Gastroesophageal sphincter (tissue), 4 donors: ENCODE data around the gene ADCY10. TPM values are rescaled to one million over a fixed set of nuclear protein-coding genes. Genes with fewer than 3 reads are reported as not detected.

Source experiments
- ATAC-seq: fragments of 150-250 bp; one replicate; pipeline ENCODE4 v1.9.1; 2016; ENCODE audit warnings: mild to moderate bottlenecking, moderate library complexity
- H3K27ac ChIP-seq, 4 donors: fragments of 200-600 bp; sonication (generic) in 3 of 4; 1 replicate in 3 of 4; 2 replicates in 1 of 4; pipeline ENCODE4 v1.5.1; 2016 to 2019
- H3K27me3 ChIP-seq: fragments of 200-600 bp; sonication (generic); one replicate; pipeline ENCODE4 v1.5.1; 2019
- H3K36me3 ChIP-seq, 2 donors: fragments of 200-600 bp; sonication (generic); one replicate each; pipeline ENCODE4 v1.5.1; 2019; ENCODE audit warnings: control low read depth in 1 of 2
- H3K4me1 ChIP-seq, 3 donors: fragments of 200-600 bp; sonication (generic); 1 replicate in 2 of 3; 2 replicates in 1 of 3; pipeline ENCODE4 v1.5.1; 2016 to 2019; ENCODE audit warnings: control low read depth in 2 of 3
- H3K4me3 ChIP-seq, 2 donors: fragments of 200-600 bp; sonication (generic); one replicate each; pipeline ENCODE4 v1.5.1; 2019; ENCODE audit warnings: mild to moderate bottlenecking in 1 of 2, moderate library complexity in 1 of 2
- H3K9me3 ChIP-seq, 3 donors: fragments of 200-600 bp; sonication (generic); one replicate each; pipeline ENCODE4 v1.5.1; 2017 to 2019; ENCODE audit warnings: control low read depth in 2 of 3
- EP300 ChIP-seq: sonication (generic); formaldehyde crosslinking; IDR thresholded peaks from one replicate; pipeline ENCODE4 v1.6.1; 2017; ENCODE audit warnings: antibody characterized with exemption, mild to moderate bottlenecking
- POLR2A ChIP-seq, 2 donors: fragments of 450-650 bp; IDR thresholded peaks; one replicate each; pipeline ENCODE4 v1.6.1; 2017; ENCODE audit warnings: antibody characterized with exemption in 2 of 2, mild to moderate bottlenecking in 2 of 2, moderate library complexity in 1 of 2
- POLR2AphosphoS5 ChIP-seq: sonication (generic); formaldehyde crosslinking; IDR thresholded peaks from one replicate; pipeline ENCODE4 v1.6.1; 2017; ENCODE audit warnings: antibody characterized with exemption
- WGBS, 2 donors: methylation state at CpG; one replicate each; pipeline ENCODE4 v1.1.5; 2018; ENCODE audit warnings: low coverage in 1 of 2; 5-methylcytosine and 5-hydroxymethylcytosine counted together
- total RNA-seq, 4 donors: library from RNA; depleted of rRNA; stranded (reverse); fragments of >200 nt; gene quantifications; one replicate each; pipeline ENCODE4 v1.1.0, GENCODE V29; 2016
- TF ChIP-seq, protein P1 (sequence below), 4 experiments: fragments of 200-600 bp in 2 of 4; fragments of 450-650 bp in 2 of 4; sonication (generic) in 1 of 4; IDR thresholded peaks; one replicate each; pipeline ENCODE4 v1.5.1; 2017 to 2019; ENCODE audit warnings: antibody characterized with exemption in 4 of 4, mild to moderate bottlenecking in 2 of 4, moderate library complexity in 2 of 4

The ADCY10 gene
- total RNA-seq, 4 donors from 2014 or later = 0.12 to 0.16 TPM; not detected in 2

DNA sequence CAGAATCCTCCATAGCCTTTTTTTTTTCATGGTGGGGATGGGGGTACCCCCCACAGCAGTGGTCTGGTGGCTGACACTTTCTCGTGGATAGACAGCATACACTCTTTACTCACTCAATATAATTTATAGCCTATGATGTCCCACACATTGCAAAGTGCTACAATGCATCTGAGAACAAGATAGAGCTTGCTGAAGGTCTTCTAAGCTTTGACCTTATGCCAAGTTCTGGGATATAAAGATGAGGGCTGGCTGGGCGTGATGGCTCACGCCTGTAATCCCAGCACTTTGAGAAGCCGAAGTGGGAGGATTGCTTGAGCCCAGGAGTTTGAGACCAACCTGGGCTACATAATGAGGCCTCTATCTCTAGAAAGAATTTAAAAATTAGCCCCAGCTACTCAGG is 114.2 kb downstream of the ADCY10 start:
- WGBS, 2 donors = 50 to 70% methylated on average over 1 to 2 of the region's 4 CpGs
- H3K27me3 ChIP-seq = no peaks in the 10 kb centered on the region
- no peak for ATAC-seq
- no peak for TF ChIP-seq POLR2A (IDR thresholded peaks at IDR 0.05)
- no peak for TF ChIP-seq POLR2AphosphoS5
- TF ChIP-seq, protein P1, sequence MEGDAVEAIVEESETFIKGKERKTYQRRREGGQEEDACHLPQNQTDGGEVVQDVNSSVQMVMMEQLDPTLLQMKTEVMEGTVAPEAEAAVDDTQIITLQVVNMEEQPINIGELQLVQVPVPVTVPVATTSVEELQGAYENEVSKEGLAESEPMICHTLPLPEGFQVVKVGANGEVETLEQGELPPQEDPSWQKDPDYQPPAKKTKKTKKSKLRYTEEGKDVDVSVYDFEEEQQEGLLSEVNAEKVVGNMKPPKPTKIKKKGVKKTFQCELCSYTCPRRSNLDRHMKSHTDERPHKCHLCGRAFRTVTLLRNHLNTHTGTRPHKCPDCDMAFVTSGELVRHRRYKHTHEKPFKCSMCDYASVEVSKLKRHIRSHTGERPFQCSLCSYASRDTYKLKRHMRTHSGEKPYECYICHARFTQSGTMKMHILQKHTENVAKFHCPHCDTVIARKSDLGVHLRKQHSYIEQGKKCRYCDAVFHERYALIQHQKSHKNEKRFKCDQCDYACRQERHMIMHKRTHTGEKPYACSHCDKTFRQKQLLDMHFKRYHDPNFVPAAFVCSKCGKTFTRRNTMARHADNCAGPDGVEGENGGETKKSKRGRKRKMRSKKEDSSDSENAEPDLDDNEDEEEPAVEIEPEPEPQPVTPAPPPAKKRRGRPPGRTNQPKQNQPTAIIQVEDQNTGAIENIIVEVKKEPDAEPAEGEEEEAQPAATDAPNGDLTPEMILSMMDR (IDR thresholded peaks at IDR 0.05) = no peak
- no peak for TF ChIP-seq EP300
- H3K9me3 ChIP-seq = no peaks in the 10 kb centered on the region
- peaks cover 9 to 59% (median 13%) of the 10 kb centered on the region in 3 donors for H3K4me1 ChIP-seq
- H3K4me3 ChIP-seq = no peak overlapping the region
- H3K27ac ChIP-seq = no peak overlapping the region
- no peaks in the 10 kb centered on the region for H3K36me3 ChIP-seq

DNA sequence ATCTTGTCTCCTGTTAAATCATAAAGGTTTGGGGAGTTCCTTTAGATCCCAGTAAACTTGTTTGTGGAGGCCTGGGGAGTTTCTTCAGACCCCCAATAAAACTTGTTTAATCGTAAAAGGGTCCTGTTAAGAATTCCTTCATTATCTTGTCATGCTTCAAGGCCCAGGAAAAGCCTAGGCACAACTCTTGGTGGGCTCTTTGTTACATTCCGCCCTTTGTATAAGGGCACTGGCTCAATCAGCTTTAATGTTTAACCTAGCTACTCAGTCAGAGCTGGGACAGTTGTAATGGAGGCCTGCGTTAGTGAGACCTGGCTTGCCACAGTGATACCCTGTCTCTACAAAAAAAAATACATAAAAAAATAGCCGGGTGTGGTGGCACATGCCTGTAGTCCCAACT is 115.0 kb downstream of the ADCY10 start:
- H3K36me3 ChIP-seq = no peaks in the 10 kb centered on the region
- 89 to 97% methylated on average over 3 to 4 of the region's 4 CpGs for WGBS, 2 donors
- H3K27ac ChIP-seq = peak overlapping the region in 2 of 4 donors; percentile 81 to 82
- no peak overlapping the region for H3K4me3 ChIP-seq
- ATAC-seq = no peak
- H3K9me3 ChIP-seq = no peaks in the 10 kb centered on the region
- TF ChIP-seq POLR2A (IDR thresholded peaks at IDR 0.05) (no peak), EP300 (no peak)
- TF ChIP-seq, protein P1 (IDR thresholded peaks at IDR 0.05) = no peak
- H3K27me3 ChIP-seq = no peaks in the 10 kb centered on the region
- H3K4me1 ChIP-seq = peaks cover 9 to 51% (median 13%) of the 10 kb centered on the region in 3 donors

DNA sequence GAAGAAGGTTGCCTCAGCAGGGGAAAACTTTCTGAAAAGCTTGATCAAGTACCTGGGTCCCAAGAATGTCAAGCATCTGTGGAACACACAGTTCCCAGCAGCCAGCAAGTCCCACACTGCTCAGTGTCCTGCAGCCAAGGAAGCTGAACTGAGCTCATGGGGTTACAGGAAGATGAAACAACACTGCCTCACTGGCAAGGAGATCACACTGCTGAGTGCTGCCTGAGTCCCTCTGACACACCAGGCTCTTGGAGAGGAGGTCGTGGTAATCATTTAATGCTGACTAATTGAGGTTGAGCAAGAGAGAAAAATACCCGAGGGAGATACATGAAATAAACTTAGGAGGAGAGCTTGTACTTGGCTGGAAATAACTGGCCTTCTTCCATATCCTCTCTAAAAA is 116.9 kb downstream of the ADCY10 start:
- Histone ChIP-seq H3K9me3 (no peaks in the 10 kb centered on the region), H3K36me3 (peaks cover 0 to under 1% of the 10 kb centered on the region in 2 donors), H3K4me1 (peaks cover 9 to 45% (median 13%) of the 10 kb centered on the region in 3 donors), H3K27me3 (no peaks in the 10 kb centered on the region), H3K4me3 (peak overlapping the region in 1 of 2 donors; percentile 6), H3K27ac (peak overlapping the region; percentile 76 to 82 (median 80))
- ATAC-seq = peak; percentile 98
- TF ChIP-seq, protein P1 (IDR thresholded peaks at IDR 0.05) = no peak
- TF ChIP-seq POLR2A (IDR thresholded peaks at IDR 0.05) (no peak), EP300 (no peak), POLR2AphosphoS5 (peak; percentile 97)
- WGBS, 2 donors = 0 to 3% methylated on average over 2 of the region's 2 CpGs

DNA sequence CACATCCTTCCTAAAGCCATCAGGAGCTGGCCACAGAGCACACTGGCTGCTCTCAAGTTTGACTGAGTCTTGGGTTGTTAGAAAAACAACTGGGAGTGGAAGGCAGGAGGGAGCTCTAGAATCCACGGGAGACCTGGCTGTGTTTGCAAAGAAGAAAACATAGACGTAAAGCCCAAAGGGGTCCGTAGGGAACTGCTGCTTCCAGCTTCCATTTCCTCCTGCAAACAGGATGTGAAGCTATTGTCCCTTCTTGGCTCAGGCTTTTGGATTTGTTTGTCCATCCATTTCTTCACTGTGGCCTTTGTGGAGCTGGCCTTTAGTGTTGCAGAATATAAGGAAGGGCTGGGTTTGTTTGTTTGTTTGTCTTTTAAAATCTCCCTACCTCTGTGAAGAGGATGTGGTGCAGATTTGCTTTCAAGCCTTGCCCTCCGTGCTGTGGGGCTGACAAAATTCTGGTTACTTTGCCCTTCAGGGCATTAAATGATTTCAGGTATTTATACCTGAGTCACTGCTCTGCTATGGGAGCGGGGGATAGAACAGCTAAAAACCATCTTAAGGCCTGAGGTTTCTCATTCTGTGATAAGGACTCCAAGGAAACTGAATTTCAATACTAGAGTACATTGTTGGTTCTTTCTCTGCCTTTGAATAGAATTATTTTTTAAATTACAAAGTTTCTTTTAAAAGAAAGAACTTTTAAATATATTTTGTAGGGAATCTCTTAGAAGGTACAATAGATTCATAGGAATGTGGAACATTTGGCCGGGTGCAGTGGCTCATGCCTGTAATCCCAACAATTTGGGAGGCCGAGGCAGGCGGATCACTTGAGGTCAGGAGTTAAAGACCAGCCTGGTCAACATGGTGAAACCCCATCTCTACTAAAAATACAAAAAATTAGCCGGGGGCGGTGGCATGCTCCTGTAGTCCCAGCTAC is 117.9 kb downstream of the ADCY10 start:
- Histone ChIP-seq H3K36me3 (peaks cover 0 to 9% of the 10 kb centered on the region in 2 donors), H3K4me1 (peaks cover 9 to 54% (median 13%) of the 10 kb centered on the region in 3 donors), H3K4me3 (no peak overlapping the region), H3K9me3 (no peaks in the 10 kb centered on the region), H3K27me3 (no peaks in the 10 kb centered on the region), H3K27ac (peak overlapping the region; percentile 76 to 82 (median 80))
- WGBS, 2 donors = 59 to 61% methylated on average over 10 of the region's 10 CpGs
- ATAC-seq = peak; percentile 27
- TF ChIP-seq EP300 = no peak
- TF ChIP-seq, protein P1 (IDR thresholded peaks at IDR 0.05) = no peak
- TF ChIP-seq POLR2A (IDR thresholded peaks at IDR 0.05) = no peak
- no peak for TF ChIP-seq POLR2AphosphoS5
